Mucosa of descending colon (tissue), 3 donors: Measurements from ENCODE around the gene SLC7A7. TPM values are rescaled to one million over a fixed set of nuclear protein-coding genes. Genes with fewer than 3 reads are reported as not detected.
"Not testable (repeated sequence)": the region's sequence is repeated elsewhere in the genome, so short reads cannot be mapped to it uniquely, and the experiment has no call there.

Source experiments
- ATAC-seq: fragments of 200-7000 bp; cut with Tn5 transposase; one replicate; pipeline ENCODE4 v1.9.1; 2020; ENCODE audit warnings: mild to moderate bottlenecking, moderate library complexity
- DNase-seq, 3 donors: peaks; one replicate each; pipeline ENCODE4 v3.0.0-alpha.2; 2020
- H3K36me3 ChIP-seq: fragments of 200-600 bp; one replicate; pipeline ENCODE4 v1.8.0; 2021; ENCODE audit warnings: low read depth, mild to moderate bottlenecking
- H3K4me1 ChIP-seq: fragments of 200-600 bp; one replicate; pipeline ENCODE4 v1.8.0; 2021; ENCODE audit warnings: low read depth, mild to moderate bottlenecking
- H3K4me3 ChIP-seq: fragments of 200-600 bp; one replicate; pipeline ENCODE4 v1.8.0; 2021; ENCODE audit warnings: mild to moderate bottlenecking
- H3K9me3 ChIP-seq: fragments of 200-600 bp; one replicate; pipeline ENCODE4 v1.8.0; 2021; ENCODE audit warnings: mild to moderate bottlenecking
- intact Hi-C, 2 donors: fragments of 100-400 bp; cut with DNase I in 1 of 2; cut with micrococcal nuclease in 1 of 2; formaldehyde crosslinking; loops; one replicate each; pipeline versions ENCODE4 v1.11.0 to v1.11.1; 2022; cut with DNase I, micrococcal nuclease
- total RNA-seq, 3 donors: library from RNA; stranded (reverse); fragmentation: NEBNext Ultra II Directional in 2 of 3; extraction: Animal tissue kit (Norgen Biotek cat#: 25700) in 2 of 3; gene quantifications; one replicate each; pipeline versions ENCODE4 v1.2.1 to v1.2.4, GENCODE V29; 2021 to 2023
- TF ChIP-seq, protein P1 (sequence below): fragments of 200-600 bp; IDR thresholded peaks from one replicate; pipeline ENCODE4 v1.8.0; 2022; ENCODE audit warnings: antibody characterized with exemption, mild to moderate bottlenecking
- donor health status: DM: no; HTN: no; CAD: no; lungs with moderate emphysema.
- donor health status: DM: no; HTN: no; CAD: no.
- donor health status: DM: no; HTN: yes; CAD: no.

SLC7A7 gene
- total RNA-seq, 3 donors from 2014 or later: 7.6 to 13.7 (median 13.2) TPM

- Histone ChIP-seq H3K4me1 (peaks cover 5% of the 10 kb centered on the region), H3K9me3 (no peaks in the 10 kb centered on the region), H3K4me3 (peak within 1 kb of the TSS; percentile 80), H3K36me3 (no peaks in the 10 kb centered on the region)
- peak; percentile 82 for ATAC-seq
- intact Hi-C loops: no loop called here
- DNase-seq: peak; percentile 75 to 81 (median 75)
- TF ChIP-seq, protein P1, sequence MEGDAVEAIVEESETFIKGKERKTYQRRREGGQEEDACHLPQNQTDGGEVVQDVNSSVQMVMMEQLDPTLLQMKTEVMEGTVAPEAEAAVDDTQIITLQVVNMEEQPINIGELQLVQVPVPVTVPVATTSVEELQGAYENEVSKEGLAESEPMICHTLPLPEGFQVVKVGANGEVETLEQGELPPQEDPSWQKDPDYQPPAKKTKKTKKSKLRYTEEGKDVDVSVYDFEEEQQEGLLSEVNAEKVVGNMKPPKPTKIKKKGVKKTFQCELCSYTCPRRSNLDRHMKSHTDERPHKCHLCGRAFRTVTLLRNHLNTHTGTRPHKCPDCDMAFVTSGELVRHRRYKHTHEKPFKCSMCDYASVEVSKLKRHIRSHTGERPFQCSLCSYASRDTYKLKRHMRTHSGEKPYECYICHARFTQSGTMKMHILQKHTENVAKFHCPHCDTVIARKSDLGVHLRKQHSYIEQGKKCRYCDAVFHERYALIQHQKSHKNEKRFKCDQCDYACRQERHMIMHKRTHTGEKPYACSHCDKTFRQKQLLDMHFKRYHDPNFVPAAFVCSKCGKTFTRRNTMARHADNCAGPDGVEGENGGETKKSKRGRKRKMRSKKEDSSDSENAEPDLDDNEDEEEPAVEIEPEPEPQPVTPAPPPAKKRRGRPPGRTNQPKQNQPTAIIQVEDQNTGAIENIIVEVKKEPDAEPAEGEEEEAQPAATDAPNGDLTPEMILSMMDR: no peak
Observed at GRCh38 chr14:22836301-22837113, 21.3 kb upstream of the SLC7A7 start, which contains the start of gene MMP14. Gene MMP14, plus strand, starts transcription at chr14:22836585. Its CDS starts 233 bp downstream, at chr14:22836818.

DNA sequence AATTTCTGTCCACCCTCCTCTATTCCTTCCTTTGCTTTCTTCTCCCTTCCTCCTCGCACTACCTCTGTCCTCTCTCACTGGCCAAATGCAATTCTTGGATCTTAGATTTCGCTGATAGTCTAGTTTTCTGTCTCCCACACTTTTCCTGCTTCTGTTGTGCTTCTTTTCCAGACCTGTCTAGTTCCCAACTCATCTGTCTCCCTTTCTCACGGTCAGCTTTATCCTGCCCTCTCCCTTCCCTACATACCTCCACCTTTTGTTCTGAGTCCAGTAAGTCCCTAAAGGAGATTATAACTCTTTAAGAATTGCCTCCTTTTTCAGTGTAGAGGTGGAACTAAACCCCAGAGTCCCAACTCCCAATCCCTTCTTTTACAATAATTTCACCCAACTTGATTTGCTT is 20.3 kb upstream of the SLC7A7 start:
- ATAC-seq (no peak), DNase-seq (no peak)
- no peaks in the 10 kb centered on the region for H3K9me3 ChIP-seq
- no peak overlapping the region for H3K4me3 ChIP-seq
- intact Hi-C loops: no loop called here
- peaks cover 8% of the 10 kb centered on the region for H3K4me1 ChIP-seq
- TF ChIP-seq, protein P1: no peak
- H3K36me3 ChIP-seq: no peaks in the 10 kb centered on the region

GRCh38 chr14:22830443-22831010 is 15.3 kb upstream of the SLC7A7 start:
- Histone ChIP-seq H3K36me3 (no peaks in the 10 kb centered on the region), H3K4me3 (peak overlapping the region; percentile 54), H3K9me3 (no peaks in the 10 kb centered on the region), H3K4me1 (peaks cover 6% of the 10 kb centered on the region)
- TF ChIP-seq, protein P1: no peak
- no peak for ATAC-seq
- DNase-seq: no peak
- intact Hi-C loops: no loop called here

DNA sequence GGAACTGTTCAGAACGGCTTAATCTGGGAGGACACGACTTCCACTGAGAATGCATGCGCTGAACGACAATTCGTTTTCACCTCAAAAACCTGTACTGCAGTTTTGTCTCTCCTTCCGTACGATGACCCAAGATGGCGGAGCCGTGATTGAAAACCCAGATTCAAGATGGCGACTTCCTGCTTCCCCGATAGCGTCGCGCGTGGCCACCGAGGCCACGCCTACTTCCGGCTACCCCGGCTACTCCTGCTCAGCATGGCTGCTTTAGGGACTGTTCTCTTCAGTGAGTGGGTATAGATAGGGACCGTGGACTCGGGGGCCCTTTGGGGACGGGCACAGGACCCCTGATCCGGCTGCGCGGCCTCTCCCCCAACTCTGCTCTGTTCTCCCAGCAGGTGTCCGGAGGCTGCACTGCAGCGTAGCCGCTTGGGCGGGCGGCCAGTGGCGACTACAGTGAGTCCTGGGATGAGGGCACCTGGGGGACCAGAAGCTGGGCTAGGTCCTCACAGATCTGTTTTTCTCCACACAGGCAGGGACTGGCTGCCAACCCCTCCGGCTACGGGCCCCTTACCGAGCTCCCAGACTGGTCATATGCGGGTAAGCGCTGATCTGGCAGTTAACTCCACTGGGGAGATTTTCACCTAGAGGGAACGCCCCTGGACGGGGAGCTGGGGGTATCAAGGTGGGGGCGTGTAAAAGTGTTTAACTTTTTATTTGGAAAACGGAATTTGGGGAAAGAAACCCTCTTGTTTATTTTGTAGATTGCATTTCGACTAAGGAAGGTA is 14.6 kb upstream of the SLC7A7 start, which contains the start of gene MRPL52:
Gene MRPL52, plus strand, starts transcription at position 227 of the 782 bp plus-strand sequence. Its CDS starts 26 bp downstream, at position 253.
- intact Hi-C loops: no loop called here
- DNase-seq: peak; percentile 92 to 95 (median 95)
- H3K9me3 ChIP-seq: no peaks in the 10 kb centered on the region

GRCh38 chr14:22829076-22829660 is 13.9 kb upstream of the SLC7A7 start:
- H3K4me1 ChIP-seq, H3K36me3 ChIP-seq, H3K4me3 ChIP-seq, H3K9me3 ChIP-seq, intact Hi-C loops: not testable (repeated sequence)
- peak; percentile 2 for ATAC-seq
- DNase-seq: peak in 2 of 3 donors; percentile 20 to 22

More for the DNA sequence above, 14.6 kb upstream of the SLC7A7 start, which contains the start of gene MRPL52:
- peaks cover 6% of the 10 kb centered on the region for H3K4me1 ChIP-seq
- H3K36me3 ChIP-seq: no peaks in the 10 kb centered on the region
- TF ChIP-seq, protein P1: no peak
- peak within 1 kb of the TSS; percentile 54 for H3K4me3 ChIP-seq
- ATAC-seq: peak; percentile 99
